Naive thymus-derived CD8-positive, alpha-beta T cell (primary cell): ENCODE measurements around the gene SYPL2. TPM values are rescaled to one million over a fixed set of nuclear protein-coding genes. Genes with fewer than 3 reads are reported as not detected.
"Not testable (repeated sequence)": the region's sequence is repeated elsewhere in the genome, so short reads cannot be mapped to it uniquely, and the experiment has no call there.

Source experiments
- ATAC-seq, 2 donors: fragments of 150-1000 bp; cut with Tn5 transposase in 1 of 2; sonication (Bioruptor Pico), chemical (Tn5 transposase) in 1 of 2; 1 replicate in 1 of 2; 2 replicates in 1 of 2; pipeline ENCODE4 v1.10.0; 2021; ENCODE audit warnings: mild to moderate bottlenecking in 2 of 2, moderate library complexity in 2 of 2
- POLR2A ChIA-PET: fragments of 350-600 bp; sonication (Branson Sonifier 250); formaldehyde crosslinking; loops from one replicate; lab custom pipeline; 2021; ENCODE audit warnings: antibody characterized with exemption; lab: Charles Lee
- DNase-seq, 10 donors: peaks; one replicate each; pipeline versions ENCODE4 v3.0.0 to v3.0.0-alpha.2; 2020 to 2022
- H3K27ac Mint-ChIP-seq, 10 donors: one replicate each; pipeline ENCODE4 v1.8.0; 2020 to 2022; ENCODE audit warnings: mild to moderate bottlenecking in 10 of 10, mixed read lengths in 10 of 10, moderate library complexity in 4 of 10, inconsistent platforms in 1 of 10
- H3K27me3 Mint-ChIP-seq, 5 donors: one replicate each; pipeline ENCODE4 v1.8.0; 2021 to 2022; ENCODE audit warnings: mixed read lengths in 5 of 5
- H3K36me3 Mint-ChIP-seq, 3 donors: one replicate each; pipeline ENCODE4 v1.8.0; 2020 to 2022; ENCODE audit warnings: mixed read lengths in 3 of 3, mild to moderate bottlenecking in 2 of 3, inconsistent platforms in 1 of 3
- H3K4me1 Mint-ChIP-seq, 4 donors: one replicate each; pipeline ENCODE4 v1.8.0; 2021 to 2022; ENCODE audit warnings: mixed read lengths in 4 of 4
- H3K4me3 Mint-ChIP-seq, 10 donors: one replicate each; pipeline ENCODE4 v1.8.0; 2020 to 2022; ENCODE audit warnings: mild to moderate bottlenecking in 10 of 10, mixed read lengths in 10 of 10, moderate library complexity in 6 of 10, inconsistent platforms in 1 of 10
- H3K9me3 Mint-ChIP-seq, 9 donors: one replicate each; pipeline ENCODE4 v1.8.0; 2020 to 2022; ENCODE audit warnings: mixed read lengths in 9 of 9, mild to moderate bottlenecking in 3 of 9, inconsistent platforms in 1 of 9, moderate library complexity in 1 of 9
- polyA plus RNA-seq, 3 donors: library from polyadenylated mRNA; unstranded; fragments of 300-500 nt; fragmentation: Illumina TruSeq; gene quantifications; one replicate each; pipeline ENCODE4 v1.2.3, GENCODE V29; 2021
- total RNA-seq, 8 experiments: library from RNA in 2 of 8; stranded (reverse) in 2 of 8; gene quantifications; one replicate each; pipeline ENCODE4 v1.2.3 and lab custom pipeline; 2021 to 2026

SYPL2 gene
- total and polyA plus RNA-seq, 5 experiments from 2014 or later = 0.22 TPM; not detected in 4

DNA sequence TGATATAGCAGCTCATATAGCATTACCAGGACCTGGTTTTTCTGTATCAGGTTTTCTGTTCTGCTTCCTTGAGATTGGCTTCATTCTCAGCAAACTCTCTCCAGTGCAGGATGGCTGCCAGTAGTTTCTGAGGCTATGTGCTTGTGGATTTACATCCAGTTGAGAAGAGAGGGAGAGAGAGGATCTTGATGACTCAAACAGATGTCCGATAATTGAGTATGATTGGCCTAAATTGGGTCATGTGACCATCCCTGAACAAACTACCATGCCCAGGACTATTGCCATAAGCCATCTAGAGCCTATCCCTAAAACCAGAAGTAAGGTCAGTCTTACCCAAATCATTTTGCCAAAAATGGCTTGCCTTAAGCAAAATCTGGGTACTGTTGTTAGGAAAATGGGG, 22.0 kb upstream of the SYPL2 start:
- ATAC-seq (no peak), DNase-seq (no peak)
- H3K27ac Mint-ChIP-seq = no peak overlapping the region
- POLR2A ChIA-PET = no interaction called here
- no peaks in the 10 kb centered on the region for H3K9me3 Mint-ChIP-seq
- H3K4me1 Mint-ChIP-seq = no peaks in the 10 kb centered on the region
- H3K27me3 Mint-ChIP-seq = peaks cover 5 to 21% (median 19%) of the 10 kb centered on the region in 5 donors
- no peak overlapping the region for H3K4me3 Mint-ChIP-seq
- no peaks in the 10 kb centered on the region for H3K36me3 Mint-ChIP-seq

GRCh38 chr1:109445949-109446695, 20.2 kb upstream of the SYPL2 start:
- peaks cover 8 to 39% (median 23%) of the 10 kb centered on the region in 5 donors for H3K27me3 Mint-ChIP-seq
- H3K9me3 Mint-ChIP-seq, POLR2A ChIA-PET, H3K4me1 Mint-ChIP-seq, H3K36me3 Mint-ChIP-seq, H3K4me3 Mint-ChIP-seq, ATAC-seq, H3K27ac Mint-ChIP-seq, DNase-seq: not testable (repeated sequence)

- H3K9me3 Mint-ChIP-seq = peaks cover 0 to 5% (median 0%) of the 10 kb centered on the region in 9 donors
- peaks cover 12 to 41% (median 24%) of the 10 kb centered on the region in 5 donors for H3K27me3 Mint-ChIP-seq
- ATAC-seq (no peak), DNase-seq (no peak)
- H3K4me1 Mint-ChIP-seq = no peaks in the 10 kb centered on the region
- POLR2A ChIA-PET = no interaction called here
- no peak overlapping the region for H3K27ac Mint-ChIP-seq
- no peak overlapping the region for H3K4me3 Mint-ChIP-seq
- peaks cover 0 to 2% (median 2%) of the 10 kb centered on the region in 3 donors for H3K36me3 Mint-ChIP-seq
Observed at GRCh38 chr1:109447524-109447923, 18.8 kb upstream of the SYPL2 start.

GRCh38 chr1:109454497-109455133, 11.7 kb upstream of the SYPL2 start:
- POLR2A ChIA-PET = no interaction called here
- no peak overlapping the region for H3K4me3 Mint-ChIP-seq
- peaks cover 0 to 26% (median 13%) of the 10 kb centered on the region in 9 donors for H3K9me3 Mint-ChIP-seq
- H3K36me3 Mint-ChIP-seq = peaks cover 0 to 13% (median 6%) of the 10 kb centered on the region in 3 donors
- no peaks in the 10 kb centered on the region for H3K4me1 Mint-ChIP-seq
- no peak for ATAC-seq
- peaks cover 8 to 37% (median 26%) of the 10 kb centered on the region in 5 donors for H3K27me3 Mint-ChIP-seq
- no peak for DNase-seq
- no peak overlapping the region for H3K27ac Mint-ChIP-seq

DNA sequence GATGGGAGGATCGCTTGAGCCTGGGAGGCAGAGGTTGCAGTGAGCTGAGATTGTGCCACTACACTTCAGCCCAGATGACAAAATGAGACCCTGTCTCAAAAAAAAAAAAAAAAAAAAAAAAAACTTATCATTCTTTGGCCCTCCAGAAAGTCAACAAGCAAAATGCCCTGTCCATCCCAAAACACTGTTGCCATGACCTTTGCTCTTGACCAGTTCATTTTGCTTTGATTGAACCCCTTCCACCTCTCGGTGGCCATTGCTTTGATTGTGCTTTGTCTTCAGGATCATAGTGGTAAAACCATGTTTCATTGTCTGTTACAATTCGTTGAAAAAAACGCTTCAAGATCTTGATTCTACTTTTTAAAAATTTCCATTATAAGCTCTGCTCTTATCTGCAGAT, 8.5 kb upstream of the SYPL2 start:
- Mint-ChIP-seq H3K36me3 (peaks cover 0 to 13% (median 6%) of the 10 kb centered on the region in 3 donors), H3K27me3 (peaks cover 16 to 46% (median 31%) of the 10 kb centered on the region in 5 donors), H3K4me1 (peaks cover 0 to 2% (median 0%) of the 10 kb centered on the region in 4 donors), H3K9me3 (peaks cover 0 to 26% (median 13%) of the 10 kb centered on the region in 9 donors), H3K27ac (peak overlapping the region in 1 of 10 donors; percentile 34), H3K4me3 (no peak overlapping the region)
- ATAC-seq (no peak), DNase-seq (no peak)
- POLR2A ChIA-PET = no interaction called here

DNA sequence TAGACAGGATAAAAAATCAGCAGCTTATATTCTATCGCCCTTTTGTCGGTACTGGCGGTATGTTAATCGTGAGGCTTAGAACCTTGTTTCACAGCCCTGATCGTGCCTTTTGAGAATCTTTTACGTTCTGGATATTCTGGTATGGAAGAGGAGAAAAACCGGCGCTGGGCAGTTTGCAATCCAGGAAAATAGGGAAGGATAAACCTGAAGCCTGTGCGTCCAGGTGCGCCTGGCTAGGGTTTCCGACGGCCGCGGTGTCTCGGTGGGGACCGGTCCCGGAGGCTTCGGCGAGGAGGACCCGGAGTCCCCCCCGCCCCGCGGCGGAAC, 258 bp upstream of the SYPL2 start:
- no peaks in the 10 kb centered on the region for H3K36me3 Mint-ChIP-seq
- peak overlapping the region; percentile 66 to 88 (median 77) for H3K4me3 Mint-ChIP-seq
- no peak for ATAC-seq
- peaks cover 0 to 2% (median 0%) of the 10 kb centered on the region in 9 donors for H3K9me3 Mint-ChIP-seq
- POLR2A ChIA-PET = no interaction called here
- peaks cover 37 to 78% (median 54%) of the 10 kb centered on the region in 5 donors for H3K27me3 Mint-ChIP-seq
- H3K4me1 Mint-ChIP-seq = peaks cover 7 to 24% (median 11%) of the 10 kb centered on the region in 4 donors
- DNase-seq = no peak
- H3K27ac Mint-ChIP-seq = no peak overlapping the region

- POLR2A ChIA-PET = no interaction called here
- Mint-ChIP-seq H3K36me3 (no peaks in the 10 kb centered on the region), H3K4me1 (peaks cover 5 to 24% (median 11%) of the 10 kb centered on the region in 4 donors), H3K9me3 (peaks cover 0 to 2% (median 0%) of the 10 kb centered on the region in 9 donors), H3K4me3 (peak overlapping the region; percentile 28 to 83 (median 70)), H3K27ac (peak overlapping the region in 2 of 10 donors; percentile 7 to 58), H3K27me3 (peaks cover 30 to 75% (median 52%) of the 10 kb centered on the region in 5 donors)
- ATAC-seq = peak in 1 of 2 donors; percentile 36
- DNase-seq = no peak
Observed at GRCh38 chr1:109467301-109467777, 993 bp downstream of the SYPL2 start.

- no peak overlapping the region for H3K27ac Mint-ChIP-seq
- ATAC-seq (no peak), DNase-seq (no peak)
- H3K9me3 Mint-ChIP-seq = peaks cover 0 to 2% (median 0%) of the 10 kb centered on the region in 9 donors
- H3K36me3 Mint-ChIP-seq = no peaks in the 10 kb centered on the region
- H3K27me3 Mint-ChIP-seq = peaks cover 26 to 72% (median 54%) of the 10 kb centered on the region in 5 donors
- peak overlapping the region in 7 of 10 donors; percentile 10 to 78 (median 65) for H3K4me3 Mint-ChIP-seq
- POLR2A ChIA-PET = no interaction called here
- peaks cover 5 to 24% (median 11%) of the 10 kb centered on the region in 4 donors for H3K4me1 Mint-ChIP-seq
Observed at GRCh38 chr1:109468061-109468460, 1.7 kb downstream of the SYPL2 start.

GRCh38 chr1:109468903-109469302, 2.6 kb downstream of the SYPL2 start:
- no peaks in the 10 kb centered on the region for H3K36me3 Mint-ChIP-seq
- DNase-seq (no peak), ATAC-seq (no peak)
- POLR2A ChIA-PET = interaction anchor here (0.7 to 0.8 kb wide), 2 partner anchors 8 to 63 kb away, joined by 3 read pairs; no protein-coding TSS in a partner anchor
- H3K4me1 Mint-ChIP-seq = peaks cover 5 to 24% (median 11%) of the 10 kb centered on the region in 4 donors
- no peak overlapping the region for H3K4me3 Mint-ChIP-seq
- H3K27me3 Mint-ChIP-seq = peaks cover 26 to 76% (median 57%) of the 10 kb centered on the region in 5 donors
- H3K9me3 Mint-ChIP-seq = peaks cover 0 to 2% (median 0%) of the 10 kb centered on the region in 9 donors
- H3K27ac Mint-ChIP-seq = no peak overlapping the region

- Mint-ChIP-seq H3K27me3 (peaks cover 21 to 69% (median 55%) of the 10 kb centered on the region in 5 donors), H3K36me3 (no peaks in the 10 kb centered on the region), H3K4me1 (peaks cover 5 to 24% (median 11%) of the 10 kb centered on the region in 4 donors), H3K4me3 (no peak overlapping the region), H3K9me3 (peaks cover 0 to 2% (median 0%) of the 10 kb centered on the region in 9 donors), H3K27ac (no peak overlapping the region)
- DNase-seq (no peak), ATAC-seq (no peak)
- POLR2A ChIA-PET = no interaction called here
Observed at GRCh38 chr1:109470245-109470644, 3.9 kb downstream of the SYPL2 start.

GRCh38 chr1:109472779-109473178, 6.4 kb downstream of the SYPL2 start:
- H3K4me1 Mint-ChIP-seq = peaks cover 0 to 13% (median 3%) of the 10 kb centered on the region in 4 donors
- H3K27ac Mint-ChIP-seq = no peak overlapping the region
- POLR2A ChIA-PET = interaction anchor here (0.7 to 1.5 kb wide), 2 partner anchors 10 to 11 kb away, joined by 5 to 6 read pairs; partner anchors contain the start of gene ATXN7L2

DNA sequence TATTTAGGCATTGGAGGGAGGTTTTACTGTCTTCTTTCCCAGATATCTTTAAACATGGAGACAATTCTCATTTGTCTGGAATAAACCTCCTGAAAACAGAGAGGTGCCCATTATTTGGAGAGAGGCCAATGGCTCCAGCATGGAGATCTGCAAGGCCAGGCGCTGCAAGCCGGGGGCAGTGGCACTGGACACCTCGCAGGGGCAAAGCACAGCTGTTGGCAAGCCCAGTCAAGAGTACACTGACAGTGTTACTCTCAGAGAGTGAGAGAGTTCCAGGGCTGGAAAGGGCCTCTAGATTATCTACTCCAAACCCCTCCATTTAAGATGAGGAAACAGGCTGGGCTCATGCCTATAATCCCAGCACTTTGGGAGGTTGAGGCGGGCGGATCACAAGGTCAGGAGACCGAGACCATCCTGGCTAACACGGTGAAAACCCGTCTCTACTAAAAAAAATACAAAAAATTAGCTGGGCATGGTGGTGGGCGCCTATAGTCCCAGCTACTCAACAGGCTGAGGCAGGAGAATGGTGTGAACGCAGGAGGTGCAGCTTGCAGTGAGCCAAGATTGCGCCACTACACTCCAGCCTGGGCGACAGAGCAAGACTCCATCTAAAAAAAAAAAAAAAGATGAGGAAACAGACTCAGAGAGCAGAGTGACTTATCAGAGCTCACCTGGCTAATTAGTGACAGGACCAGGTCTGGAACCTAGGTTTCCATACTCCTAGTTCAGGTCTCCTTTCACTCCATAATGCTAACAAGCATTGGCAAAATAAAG, 7.1 kb downstream of the SYPL2 start:
- H3K27me3 Mint-ChIP-seq = peaks cover 7 to 76% (median 57%) of the 10 kb centered on the region in 5 donors

More at GRCh38 chr1:109472779-109473178, 6.4 kb downstream of the SYPL2 start:
- H3K36me3 Mint-ChIP-seq = peaks cover 0 to 4% (median 0%) of the 10 kb centered on the region in 3 donors
- H3K27me3 Mint-ChIP-seq = peaks cover 14 to 76% (median 54%) of the 10 kb centered on the region in 5 donors
- no peak overlapping the region for H3K4me3 Mint-ChIP-seq
- ATAC-seq = no peak
- no peak for DNase-seq
- H3K9me3 Mint-ChIP-seq = no peaks in the 10 kb centered on the region

More for the DNA sequence above, 7.1 kb downstream of the SYPL2 start:
- not testable (repeated sequence) for ATAC-seq, H3K36me3 Mint-ChIP-seq, H3K4me3 Mint-ChIP-seq, H3K4me1 Mint-ChIP-seq, DNase-seq, H3K9me3 Mint-ChIP-seq, H3K27ac Mint-ChIP-seq
- POLR2A ChIA-PET = interaction anchor here (1.5 kb wide), 1 partner anchor 10 kb away, joined by 6 read pairs; the partner anchor contains the start of gene ATXN7L2
